Right atrium auricular region (tissue), 2 donors: Measurements from ENCODE around the gene PDC. TPM values are rescaled to one million over a fixed set of nuclear protein-coding genes. Genes with fewer than 3 reads are reported as not detected.

ENCODE experiments used
- DNase-seq: peaks from one replicate; pipeline ENCODE4 v3.0.0-alpha.2; 2019; ENCODE audit warnings: low spot score
- H3K27ac ChIP-seq, 2 donors: fragments of 200-600 bp; sonication (generic); 1 replicate in 1 of 2; 2 replicates in 1 of 2; pipeline ENCODE4 v1.5.1; 2016 to 2019
- H3K27me3 ChIP-seq, 2 donors: fragments of 200-600 bp; sonication (generic); one replicate each; pipeline versions ENCODE4 v1.5.1 to v1.6.0; 2017 to 2019
- H3K36me3 ChIP-seq: fragments of 200-600 bp; sonication (generic); one replicate; pipeline ENCODE4 v1.5.1; 2016
- H3K4me1 ChIP-seq, 2 donors: fragments of 200-600 bp; sonication (generic); one replicate each; pipeline versions ENCODE4 v1.5.1 to v1.6.0; 2017 to 2019
- H3K4me3 ChIP-seq, 2 donors: fragments of 200-600 bp; sonication (generic); 1 replicate in 1 of 2; 2 replicates in 1 of 2; pipeline ENCODE4 v1.5.1; 2017 to 2019; ENCODE audit warnings: mild to moderate bottlenecking in 1 of 2, moderate library complexity in 1 of 2
- H3K9me3 ChIP-seq, 2 donors: fragments of 200-600 bp; sonication (generic); one replicate each; pipeline ENCODE4 v1.5.1; 2019
- total RNA-seq, 2 donors: library from RNA; depleted of rRNA; stranded (reverse); fragments of >200 nt; gene quantifications; one replicate each; pipeline ENCODE4 v1.1.0, GENCODE V29; 2016
- TF ChIP-seq, protein P1 (sequence below), 2 donors: fragments of 200-600 bp; sonication (generic); IDR thresholded peaks; one replicate each; pipeline ENCODE4 v1.5.1; 2019; ENCODE audit warnings: antibody characterized with exemption in 2 of 2

The PDC gene
- total RNA-seq, result not detected

DNA sequence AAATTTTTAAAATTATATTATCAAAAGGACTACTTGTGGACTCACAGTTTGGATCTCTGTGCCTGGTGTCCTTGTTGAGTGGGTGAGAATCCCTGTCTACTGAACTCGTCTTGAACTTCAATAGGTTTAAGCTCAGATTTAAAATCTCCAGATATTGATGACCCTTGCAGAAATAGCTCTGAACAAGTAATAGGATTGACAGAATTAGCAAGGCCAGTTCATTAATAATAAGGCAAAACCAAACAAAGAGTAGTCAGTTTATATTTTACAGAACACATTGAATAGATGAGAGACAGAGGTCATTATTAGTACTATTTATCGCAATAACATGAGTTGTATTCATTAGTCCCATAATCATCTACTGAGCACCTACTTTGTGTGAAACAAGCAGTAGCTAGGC is at the start of gene PDC:
TSS of gene PDC (minus strand) at position 101 of the 400 bp plus-strand sequence. CDS start 11,655 bp downstream, outside the sequence.
- no peak within 1 kb of the TSS for H3K4me3 ChIP-seq
- H3K36me3 ChIP-seq, result no peaks in the 10 kb centered on the region
- H3K9me3 ChIP-seq, result no peaks in the 10 kb centered on the region
- TF ChIP-seq, protein P1, sequence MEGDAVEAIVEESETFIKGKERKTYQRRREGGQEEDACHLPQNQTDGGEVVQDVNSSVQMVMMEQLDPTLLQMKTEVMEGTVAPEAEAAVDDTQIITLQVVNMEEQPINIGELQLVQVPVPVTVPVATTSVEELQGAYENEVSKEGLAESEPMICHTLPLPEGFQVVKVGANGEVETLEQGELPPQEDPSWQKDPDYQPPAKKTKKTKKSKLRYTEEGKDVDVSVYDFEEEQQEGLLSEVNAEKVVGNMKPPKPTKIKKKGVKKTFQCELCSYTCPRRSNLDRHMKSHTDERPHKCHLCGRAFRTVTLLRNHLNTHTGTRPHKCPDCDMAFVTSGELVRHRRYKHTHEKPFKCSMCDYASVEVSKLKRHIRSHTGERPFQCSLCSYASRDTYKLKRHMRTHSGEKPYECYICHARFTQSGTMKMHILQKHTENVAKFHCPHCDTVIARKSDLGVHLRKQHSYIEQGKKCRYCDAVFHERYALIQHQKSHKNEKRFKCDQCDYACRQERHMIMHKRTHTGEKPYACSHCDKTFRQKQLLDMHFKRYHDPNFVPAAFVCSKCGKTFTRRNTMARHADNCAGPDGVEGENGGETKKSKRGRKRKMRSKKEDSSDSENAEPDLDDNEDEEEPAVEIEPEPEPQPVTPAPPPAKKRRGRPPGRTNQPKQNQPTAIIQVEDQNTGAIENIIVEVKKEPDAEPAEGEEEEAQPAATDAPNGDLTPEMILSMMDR (IDR thresholded peaks at IDR 0.05), result no peak
- no peak within 1 kb of the TSS for H3K27ac ChIP-seq
- no peaks in the 10 kb centered on the region for H3K4me1 ChIP-seq
- DNase-seq, result no peak
- no peaks in the 10 kb centered on the region for H3K27me3 ChIP-seq

DNA sequence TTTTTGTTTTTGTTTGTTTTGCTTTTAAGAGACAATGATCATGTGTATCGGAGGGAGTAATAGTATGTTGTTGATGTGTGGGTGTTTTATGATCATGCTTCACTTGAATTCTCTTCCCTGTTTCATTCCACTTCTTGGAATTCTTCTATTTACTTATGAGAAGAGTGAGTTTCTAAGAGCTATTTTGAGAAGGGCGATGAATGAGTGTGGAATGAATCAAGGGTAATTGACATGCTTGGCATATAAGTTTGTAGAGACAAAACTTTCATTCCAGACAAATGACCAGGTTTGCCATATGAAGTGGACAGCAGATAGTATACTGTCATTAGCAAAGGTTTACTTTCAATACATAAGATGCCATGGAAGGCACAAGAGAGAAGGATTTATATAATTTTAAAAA is 42.3 kb upstream of the PDC start:
- no peaks in the 10 kb centered on the region for H3K4me1 ChIP-seq
- no peak overlapping the region for H3K4me3 ChIP-seq
- TF ChIP-seq, protein P1 (IDR thresholded peaks at IDR 0.05), result no peak
- H3K36me3 ChIP-seq, result no peaks in the 10 kb centered on the region
- peaks cover 5 to 26% of the 10 kb centered on the region in 2 donors for H3K9me3 ChIP-seq
- no peak overlapping the region for H3K27ac ChIP-seq
- no peak for DNase-seq
- H3K27me3 ChIP-seq, result no peaks in the 10 kb centered on the region

DNA sequence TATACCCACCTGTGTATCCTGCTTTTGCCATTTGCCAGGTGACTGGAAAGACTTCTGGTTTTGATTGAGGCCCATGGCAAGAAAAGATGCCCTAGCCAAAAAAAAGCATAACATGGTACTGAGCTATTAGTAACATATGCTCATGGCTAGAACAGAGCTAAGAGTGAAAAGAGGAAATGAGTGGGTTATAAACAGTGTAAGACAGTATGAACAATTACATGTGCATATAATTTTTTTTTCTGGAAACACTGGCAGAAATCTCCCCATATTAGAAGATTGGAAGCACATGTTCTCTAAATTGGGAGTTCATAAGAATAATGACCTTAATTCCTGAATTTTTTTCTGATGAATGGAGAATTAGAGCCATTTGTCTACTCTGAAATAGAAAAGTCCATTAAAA is 41.2 kb upstream of the PDC start:
- Histone ChIP-seq H3K36me3 (no peaks in the 10 kb centered on the region), H3K4me1 (no peaks in the 10 kb centered on the region), H3K27ac (no peak overlapping the region), H3K27me3 (no peaks in the 10 kb centered on the region), H3K4me3 (no peak overlapping the region), H3K9me3 (peaks cover 5 to 21% of the 10 kb centered on the region in 2 donors)
- TF ChIP-seq, protein P1 (IDR thresholded peaks at IDR 0.05), result no peak
- no peak for DNase-seq

DNA sequence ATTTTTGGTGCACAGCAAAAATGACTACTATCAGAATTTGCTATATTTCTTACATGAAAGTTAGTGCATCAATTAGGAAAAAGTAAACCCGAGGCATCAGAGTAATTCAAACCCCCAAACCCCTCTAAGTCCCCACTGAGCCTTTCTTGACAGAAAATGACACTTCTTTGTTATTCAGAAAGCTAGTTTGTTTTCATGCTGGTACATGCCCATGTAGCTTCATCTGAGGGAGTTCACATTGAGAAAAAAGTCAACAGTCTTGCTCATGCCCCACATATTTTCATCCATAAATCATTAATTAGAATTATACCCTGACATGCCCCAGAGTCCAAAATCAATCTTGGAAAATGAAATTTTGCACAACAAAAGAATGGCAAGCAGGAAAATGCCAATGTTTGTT is 39.9 kb upstream of the PDC start:
- DNase-seq, result no peak
- no peaks in the 10 kb centered on the region for H3K36me3 ChIP-seq

DNA sequence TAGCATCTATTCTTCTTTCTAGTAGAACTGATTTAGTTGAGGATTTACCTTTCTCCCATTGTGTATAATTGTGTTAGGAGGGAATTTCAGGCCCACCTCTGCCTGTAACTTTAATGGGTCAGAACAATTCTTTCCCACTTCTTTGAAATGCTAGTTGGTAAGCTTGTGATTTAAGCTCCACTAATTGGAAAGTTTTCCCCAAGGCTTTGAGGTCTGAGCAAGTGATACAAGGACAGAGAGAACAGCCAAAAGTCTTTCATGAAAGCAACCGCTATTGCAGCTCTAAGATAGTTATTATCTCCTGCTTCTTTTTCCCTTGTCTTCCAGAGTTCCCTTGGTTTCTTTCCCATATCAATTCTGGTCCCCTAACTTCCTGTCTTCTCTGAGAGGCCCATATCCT is 38.7 kb upstream of the PDC start:
- TF ChIP-seq, protein P1 (IDR thresholded peaks at IDR 0.05), result no peak
- H3K27me3 ChIP-seq, result no peaks in the 10 kb centered on the region
- H3K9me3 ChIP-seq, result no peaks in the 10 kb centered on the region
- H3K4me3 ChIP-seq, result no peak overlapping the region
- H3K4me1 ChIP-seq, result no peaks in the 10 kb centered on the region
- H3K36me3 ChIP-seq, result no peaks in the 10 kb centered on the region
- DNase-seq, result no peak
- no peak overlapping the region for H3K27ac ChIP-seq

More for the DNA sequence above, 39.9 kb upstream of the PDC start:
- Histone ChIP-seq H3K4me1 (no peaks in the 10 kb centered on the region), H3K27ac (no peak overlapping the region), H3K9me3 (peaks cover 3 to 12% of the 10 kb centered on the region in 2 donors), H3K27me3 (no peaks in the 10 kb centered on the region), H3K4me3 (no peak overlapping the region)
- TF ChIP-seq, protein P1 (IDR thresholded peaks at IDR 0.05), result no peak

DNA sequence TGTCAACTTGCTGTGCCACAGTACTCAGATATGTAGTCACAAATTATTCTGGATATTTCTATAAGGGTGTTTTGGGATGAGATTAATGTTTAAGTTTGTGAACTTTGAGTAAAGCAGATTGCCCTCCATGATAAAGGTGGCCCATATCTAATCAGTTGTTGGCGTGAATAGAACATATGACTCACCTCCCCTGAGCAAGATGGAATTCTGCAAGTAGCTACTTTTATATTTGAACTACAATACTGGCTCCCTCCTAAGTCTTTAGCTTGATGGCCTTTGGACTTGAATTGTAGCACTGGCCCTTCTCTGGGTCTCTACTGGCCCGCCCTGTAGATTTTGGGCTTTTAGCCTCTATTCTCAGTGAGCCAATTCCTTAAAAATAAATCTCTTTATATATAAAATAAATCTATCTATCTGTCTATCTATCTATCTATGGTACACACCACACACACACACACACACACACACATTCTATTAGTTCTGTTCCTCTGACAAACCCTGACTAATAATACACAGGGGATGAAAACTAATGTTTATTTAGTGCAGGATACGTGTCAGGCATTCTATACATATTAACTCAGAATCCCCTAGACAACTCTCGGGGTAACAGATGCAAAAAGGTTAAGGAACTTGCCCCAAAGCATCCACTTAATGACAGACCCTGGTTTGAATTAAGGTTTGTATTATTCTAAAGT is 37.9 kb upstream of the PDC start:
- Histone ChIP-seq H3K27ac (no peak overlapping the region), H3K9me3 (no peaks in the 10 kb centered on the region), H3K4me1 (no peaks in the 10 kb centered on the region), H3K27me3 (no peaks in the 10 kb centered on the region), H3K36me3 (no peaks in the 10 kb centered on the region), H3K4me3 (no peak overlapping the region)
- DNase-seq, result no peak
- TF ChIP-seq, protein P1 (IDR thresholded peaks at IDR 0.05), result no peak
